Lung (tissue), 12 donors: ENCODE data around the gene STK11IP. TPM values are rescaled to one million over a fixed set of nuclear protein-coding genes. Genes with fewer than 3 reads are reported as not detected.
A peak's percentile ranks its signal among the peaks of the same experiment; 100 is the strongest.

Source experiments
- ATAC-seq: fragments of 200-7000 bp; cut with Tn5 transposase; one replicate; pipeline ENCODE4 v1.9.1; 2020; ENCODE audit warnings: moderate number of reproducible peaks; ENCODE audit not compliant: insufficient read depth, low FRiP score
- DNase-seq, 3 donors: peaks; one replicate each; pipeline ENCODE4 v3.0.0-alpha.2; 2013 to 2017
- H3K27ac ChIP-seq, 2 donors: one replicate each; pipeline ENCODE4 v1.5.1; 2013; ENCODE audit warnings: mild to moderate bottlenecking in 2 of 2, moderate library complexity in 2 of 2, control low read depth in 1 of 2, inconsistent platforms in 1 of 2, low read depth in 1 of 2, low read length in 1 of 2
- H3K27me3 ChIP-seq, 3 donors: one replicate each; pipeline ENCODE4 v1.5.1; 2013; ENCODE audit warnings: low read length in 2 of 3; ENCODE audit not compliant: control insufficient read depth in 3 of 3, insufficient read depth in 3 of 3
- H3K36me3 ChIP-seq, 4 donors: one replicate each; pipeline ENCODE4 v1.5.1; 2013; ENCODE audit warnings: low read length in 4 of 4, mild to moderate bottlenecking in 1 of 4, moderate library complexity in 1 of 4; ENCODE audit not compliant: control insufficient read depth in 4 of 4, insufficient read depth in 4 of 4
- H3K4me1 ChIP-seq, 5 donors: one replicate each; pipeline ENCODE4 v1.5.1; 2013; ENCODE audit warnings: low read length in 5 of 5, mild to moderate bottlenecking in 2 of 5, moderate library complexity in 1 of 5; ENCODE audit not compliant: control insufficient read depth in 5 of 5, insufficient read depth in 5 of 5
- H3K4me3 ChIP-seq: one replicate; pipeline ENCODE4 v1.5.1; 2013; ENCODE audit warnings: mild to moderate bottlenecking, control low read depth, moderate library complexity
- H3K9ac ChIP-seq, 2 donors: one replicate each; pipeline ENCODE4 v1.5.1; 2013; ENCODE audit warnings: low read length in 2 of 2, control low read depth in 1 of 2; ENCODE audit not compliant: insufficient read depth in 1 of 2
- H3K9me3 ChIP-seq, 4 donors: one replicate each; pipeline ENCODE4 v1.5.1; 2013; ENCODE audit warnings: low read length in 3 of 4, mild to moderate bottlenecking in 1 of 4, moderate library complexity in 1 of 4; ENCODE audit not compliant: control insufficient read depth in 4 of 4, insufficient read depth in 3 of 4
- CTCF ChIP-seq: IDR thresholded peaks from 2 replicates; pipeline ENCODE4 v1.5.1; 2012; ENCODE audit warnings: mild to moderate bottlenecking; ENCODE audit errors: control extremely low read depth, extremely low read depth
- WGBS, 2 donors: extraction: QIAGEN DNeasy Blood & Tissue Kit; methylation state at CpG; one replicate each; pipeline ENCODE4 v1.1.7; 2013; 5-methylcytosine and 5-hydroxymethylcytosine counted together
- polyA plus RNA-seq, 2 donors: library from polyadenylated mRNA; stranded (reverse); fragments of 200-250 nt; gene quantifications; one replicate each; pipeline ENCODE4 v1.2.1, GENCODE V29; 2013
- total RNA-seq, 2 donors: library from RNA; depleted of rRNA in 1 of 2; stranded (reverse); fragments of >200 nt in 1 of 2; gene quantifications; one replicate each; pipeline ENCODE4 v1.2.1, GENCODE V29; 2014 to 2021
- donor health status: control.
- donor health status: control.
- donor health status: Bipolar disorder and iron deficiency.
- donor health status: healthy.
- donor health status: DM: yes; HTN: yes; CAD: no.

The STK11IP gene
- total and polyA plus RNA-seq, 4 donors = 21.5 to 46.0 (median 23.1) TPM

GRCh38 chr2:219609149-219609750, 11.6 kb downstream of the STK11IP start:
- peaks cover 4 to 63% (median 28%) of the 10 kb centered on the region in 4 donors for H3K36me3 ChIP-seq
- no peaks in the 10 kb centered on the region for H3K9me3 ChIP-seq
- peak overlapping the region in 1 of 2 donors; percentile 25 for H3K27ac ChIP-seq
- WGBS, 2 donors = 88 to 94% methylated on average over 13 of the region's 13 CpGs
- no peak overlapping the region for H3K9ac ChIP-seq
- H3K4me3 ChIP-seq = no peak overlapping the region
- DNase-seq (no peak), ATAC-seq (no peak)
- H3K4me1 ChIP-seq = no peaks in the 10 kb centered on the region
- TF ChIP-seq CTCF = no peak
- no peaks in the 10 kb centered on the region for H3K27me3 ChIP-seq

GRCh38 chr2:219611306-219611705, 13.6 kb downstream of the STK11IP start:
- no peak for TF ChIP-seq CTCF
- Histone ChIP-seq H3K9me3 (no peaks in the 10 kb centered on the region), H3K36me3 (peaks cover 0 to 70% (median 35%) of the 10 kb centered on the region in 4 donors), H3K27ac (no peak overlapping the region), H3K9ac (no peak overlapping the region), H3K27me3 (no peaks in the 10 kb centered on the region), H3K4me1 (no peaks in the 10 kb centered on the region), H3K4me3 (no peak overlapping the region)
- DNase-seq = no peak
- WGBS, 2 donors = 95 to 97% methylated on average over 9 of the region's 9 CpGs
- ATAC-seq = no peak

- WGBS, 2 donors = 80 to 84% methylated on average over 12 of the region's 12 CpGs
- Histone ChIP-seq H3K9ac (no peak overlapping the region), H3K9me3 (no peaks in the 10 kb centered on the region), H3K4me1 (no peaks in the 10 kb centered on the region), H3K27me3 (no peaks in the 10 kb centered on the region), H3K36me3 (peaks cover 0 to 67% (median 33%) of the 10 kb centered on the region in 4 donors), H3K4me3 (no peak overlapping the region), H3K27ac (no peak overlapping the region)
- DNase-seq (no peak), ATAC-seq (no peak)
- no peak for TF ChIP-seq CTCF
Measured at GRCh38 chr2:219611866-219612576, 14.4 kb downstream of the STK11IP start.
